Measurements from ENCODE around the gene SDC1. TPM values are rescaled to one million over a fixed set of nuclear protein-coding genes. Genes with fewer than 3 reads are reported as not detected.

The SDC1 gene
- total and polyA plus RNA-seq, 5 donors from 2014 or later = not detected

GRCh38 chr2:20222014-20222768 is 2.7 kb downstream of the SDC1 start:
- Mint-ChIP-seq H3K27ac (no peak overlapping the region), H3K27me3 (peaks cover 53% of the 10 kb centered on the region)
- H3K4me3 ChIP-seq (ENCODE audit: low read depth, low read length) = no peak overlapping the region

GRCh38 chr2:20221555-20221973 is 3.4 kb downstream of the SDC1 start:
- Mint-ChIP-seq H3K4me3 (peak overlapping the region in 1 of 4 donors; percentile 33), H3K4me1 (peaks cover 0 to 11% (median 4%) of the 10 kb centered on the region in 4 donors), H3K9me3 (peaks cover 0 to 5% (median 0%) of the 10 kb centered on the region in 7 donors), H3K36me3 (no peaks in the 10 kb centered on the region), H3K27ac (no peak overlapping the region), H3K27me3 (peaks cover 50% of the 10 kb centered on the region)
- H3K4me1 ChIP-seq (ENCODE audit: control insufficient read depth, insufficient read depth, low read length, poor library complexity, severe bottlenecking) = peaks cover 18% of the 10 kb centered on the region
- H3K9me3 ChIP-seq (ENCODE audit: control insufficient read depth in 2 of 2, low read length in 2 of 2) = no peaks in the 10 kb centered on the region
- H3K27me3 ChIP-seq (ENCODE audit: control insufficient read depth, insufficient read depth, low read length) = peaks cover 17% of the 10 kb centered on the region
- H3K4me3 ChIP-seq (ENCODE audit: low read depth, low read length) = no peak overlapping the region
- ATAC-seq (ENCODE audit: low read depth in 2 of 2) = no peak
- DNase-seq = no peak
- H3K27ac ChIP-seq (ENCODE audit: insufficient read depth, low read length, poor library complexity, severe bottlenecking) = no peak overlapping the region
- no peaks in the 10 kb centered on the region for H3K36me3 ChIP-seq (ENCODE audit: control insufficient read depth, insufficient read depth, low read length)

More at GRCh38 chr2:20222014-20222768, 2.7 kb downstream of the SDC1 start:
- Mint-ChIP-seq H3K4me1 (peaks cover 0 to 11% (median 4%) of the 10 kb centered on the region in 4 donors), H3K36me3 (no peaks in the 10 kb centered on the region), H3K9me3 (peaks cover 0 to 5% (median 0%) of the 10 kb centered on the region in 7 donors), H3K4me3 (peak overlapping the region in 2 of 4 donors; percentile 33 to 60)
- DNase-seq = no peak
- H3K27ac ChIP-seq (ENCODE audit: insufficient read depth, low read length, poor library complexity, severe bottlenecking) = no peak overlapping the region
- no peaks in the 10 kb centered on the region for H3K36me3 ChIP-seq (ENCODE audit: control insufficient read depth, insufficient read depth, low read length)
- no peaks in the 10 kb centered on the region for H3K9me3 ChIP-seq (ENCODE audit: control insufficient read depth in 2 of 2, low read length in 2 of 2)
- no peak for ATAC-seq (ENCODE audit: low read depth in 2 of 2)
- H3K27me3 ChIP-seq (ENCODE audit: control insufficient read depth, insufficient read depth, low read length) = peaks cover 20% of the 10 kb centered on the region
- peaks cover 18% of the 10 kb centered on the region for H3K4me1 ChIP-seq (ENCODE audit: control insufficient read depth, insufficient read depth, low read length, poor library complexity, severe bottlenecking)

GRCh38 chr2:20220806-20221554 is 4.0 kb downstream of the SDC1 start:
- H3K27ac Mint-ChIP-seq = no peak overlapping the region

GRCh38 chr2:20219763-20220380 is 5.1 kb downstream of the SDC1 start:
- DNase-seq (no peak), ATAC-seq (ENCODE audit: low read depth in 2 of 2) (no peak)
- Mint-ChIP-seq H3K4me3 (no peak overlapping the region), H3K9me3 (peaks cover 0 to 3% (median 0%) of the 10 kb centered on the region in 7 donors), H3K36me3 (no peaks in the 10 kb centered on the region), H3K4me1 (peaks cover 0 to 8% (median 2%) of the 10 kb centered on the region in 4 donors), H3K27ac (no peak overlapping the region), H3K27me3 (peaks cover 38% of the 10 kb centered on the region)
- H3K4me1 ChIP-seq (ENCODE audit: control insufficient read depth, insufficient read depth, low read length, poor library complexity, severe bottlenecking) = peaks cover 13% of the 10 kb centered on the region
- no peaks in the 10 kb centered on the region for H3K36me3 ChIP-seq (ENCODE audit: control insufficient read depth, insufficient read depth, low read length)
- no peak overlapping the region for H3K27ac ChIP-seq (ENCODE audit: insufficient read depth, low read length, poor library complexity, severe bottlenecking)
- no peaks in the 10 kb centered on the region for H3K9me3 ChIP-seq (ENCODE audit: control insufficient read depth in 2 of 2, low read length in 2 of 2)
- H3K4me3 ChIP-seq (ENCODE audit: low read depth, low read length) = no peak overlapping the region
- H3K27me3 ChIP-seq (ENCODE audit: control insufficient read depth, insufficient read depth, low read length) = peaks cover 17% of the 10 kb centered on the region

More at GRCh38 chr2:20220806-20221554, 4.0 kb downstream of the SDC1 start:
- H3K9me3 Mint-ChIP-seq = peaks cover 0 to 5% (median 0%) of the 10 kb centered on the region in 7 donors
- ATAC-seq (ENCODE audit: low read depth in 2 of 2) (no peak), DNase-seq (no peak)
- Histone ChIP-seq H3K36me3 (ENCODE audit: control insufficient read depth, insufficient read depth, low read length) (no peaks in the 10 kb centered on the region), H3K27me3 (ENCODE audit: control insufficient read depth, insufficient read depth, low read length) (peaks cover 17% of the 10 kb centered on the region), H3K4me1 (ENCODE audit: control insufficient read depth, insufficient read depth, low read length, poor library complexity, severe bottlenecking) (peaks cover 18% of the 10 kb centered on the region), H3K9me3 (ENCODE audit: control insufficient read depth in 2 of 2, low read length in 2 of 2) (no peaks in the 10 kb centered on the region), H3K27ac (ENCODE audit: insufficient read depth, low read length, poor library complexity, severe bottlenecking) (no peak overlapping the region), H3K4me3 (ENCODE audit: low read depth, low read length) (no peak overlapping the region)
- H3K27me3 Mint-ChIP-seq = peaks cover 44% of the 10 kb centered on the region
- peak overlapping the region in 1 of 4 donors; percentile 47 for H3K4me3 Mint-ChIP-seq
- no peaks in the 10 kb centered on the region for H3K36me3 Mint-ChIP-seq
- H3K4me1 Mint-ChIP-seq = peaks cover 0 to 8% (median 4%) of the 10 kb centered on the region in 4 donors

GRCh38 chr2:20218331-20219320 is 6.3 kb downstream of the SDC1 start:
- no peak overlapping the region for H3K4me3 Mint-ChIP-seq
- peaks cover 0 to 3% (median 0%) of the 10 kb centered on the region in 7 donors for H3K9me3 Mint-ChIP-seq
- no peaks in the 10 kb centered on the region for H3K36me3 Mint-ChIP-seq
- DNase-seq = no peak
- Histone ChIP-seq H3K27me3 (ENCODE audit: control insufficient read depth, insufficient read depth, low read length) (peaks cover 17% of the 10 kb centered on the region), H3K4me3 (ENCODE audit: low read depth, low read length) (no peak overlapping the region), H3K4me1 (ENCODE audit: control insufficient read depth, insufficient read depth, low read length, poor library complexity, severe bottlenecking) (peaks cover 5% of the 10 kb centered on the region), H3K36me3 (ENCODE audit: control insufficient read depth, insufficient read depth, low read length) (no peaks in the 10 kb centered on the region), H3K27ac (ENCODE audit: insufficient read depth, low read length, poor library complexity, severe bottlenecking) (no peak overlapping the region), H3K9me3 (ENCODE audit: control insufficient read depth in 2 of 2, low read length in 2 of 2) (no peaks in the 10 kb centered on the region)
- peaks cover 42% of the 10 kb centered on the region for H3K27me3 Mint-ChIP-seq
- H3K27ac Mint-ChIP-seq = peak overlapping the region in 2 of 3 donors; percentile 1 to 23
- H3K4me1 Mint-ChIP-seq = peaks cover 0 to 8% (median 2%) of the 10 kb centered on the region in 4 donors
- no peak for ATAC-seq (ENCODE audit: low read depth in 2 of 2)

GRCh38 chr2:20217041-20217970 is 7.6 kb downstream of the SDC1 start:
- peaks cover 0 to 3% (median 0%) of the 10 kb centered on the region in 7 donors for H3K9me3 Mint-ChIP-seq
- Histone ChIP-seq H3K27ac (ENCODE audit: insufficient read depth, low read length, poor library complexity, severe bottlenecking) (no peak overlapping the region), H3K9me3 (ENCODE audit: control insufficient read depth in 2 of 2, low read length in 2 of 2) (no peaks in the 10 kb centered on the region), H3K4me3 (ENCODE audit: low read depth, low read length) (no peak overlapping the region), H3K4me1 (ENCODE audit: control insufficient read depth, insufficient read depth, low read length, poor library complexity, severe bottlenecking) (no peaks in the 10 kb centered on the region), H3K36me3 (ENCODE audit: control insufficient read depth, insufficient read depth, low read length) (no peaks in the 10 kb centered on the region), H3K27me3 (ENCODE audit: control insufficient read depth, insufficient read depth, low read length) (peaks cover 12% of the 10 kb centered on the region)
- no peak for ATAC-seq (ENCODE audit: low read depth in 2 of 2)
- no peak overlapping the region for H3K4me3 Mint-ChIP-seq
- H3K27ac Mint-ChIP-seq = no peak overlapping the region
- no peak for DNase-seq
- peaks cover 31% of the 10 kb centered on the region for H3K27me3 Mint-ChIP-seq
- no peaks in the 10 kb centered on the region for H3K36me3 Mint-ChIP-seq
- H3K4me1 Mint-ChIP-seq = peaks cover 0 to 3% (median 0%) of the 10 kb centered on the region in 4 donors
